Stimulated activated CD4-positive, alpha-beta T cell treated with anti-CD3 and anti-CD28 coated beads, Interleukin-1b, Interleukin-23, amount 100 ng/mL, for 4 hours (primary cell): ENCODE data around the gene SEC31A.
"Not testable (repeated sequence)": the region's sequence is repeated elsewhere in the genome, so short reads cannot be mapped to it uniquely, and the experiment has no call there.

Experiments
- DNase-seq, 2 donors: peaks; one replicate each; pipeline ENCODE4 v3.0.0-alpha.2; 2020; ENCODE audit warnings: low read depth in 2 of 2

The SEC31A gene

DNA sequence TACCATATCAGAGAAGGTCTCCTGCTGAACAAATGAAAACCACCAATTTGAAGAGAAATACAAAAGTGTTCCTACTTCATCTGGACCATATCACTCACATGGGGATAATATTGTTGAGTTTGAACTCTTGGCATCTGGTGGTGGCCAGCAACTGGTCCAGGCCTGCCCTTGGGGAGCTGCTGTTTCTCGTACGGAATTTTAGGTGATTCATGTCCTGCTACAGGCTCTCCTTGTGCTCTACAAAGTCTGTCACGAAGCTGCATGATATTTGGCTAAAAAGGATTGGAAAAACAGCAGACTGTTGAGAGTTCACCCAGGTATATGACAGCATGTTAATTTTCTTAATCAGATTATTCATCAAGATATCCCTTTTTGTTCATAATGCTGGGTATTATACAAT, 42.2 kb downstream of the SEC31A start:
- no peak for DNase-seq

DNA sequence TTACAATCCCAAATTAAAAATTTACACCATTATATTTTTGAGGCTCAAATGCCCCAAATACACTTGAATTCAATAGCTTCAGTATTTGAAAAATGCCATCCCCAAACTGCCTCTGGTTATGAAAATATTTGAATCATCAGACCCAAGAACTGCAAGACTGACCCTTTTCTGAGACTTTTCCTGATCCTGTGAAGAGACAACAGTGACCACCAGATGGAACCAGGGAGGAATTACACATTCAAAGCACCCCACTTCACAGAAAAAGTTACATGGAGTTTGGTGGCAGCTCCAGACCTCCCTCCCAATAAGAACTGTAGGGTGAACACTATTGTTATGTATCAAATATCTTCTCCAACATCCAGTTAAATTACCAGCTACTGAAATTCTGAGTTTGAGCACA, 48.4 kb downstream of the SEC31A start:
- DNase-seq = no peak

DNA sequence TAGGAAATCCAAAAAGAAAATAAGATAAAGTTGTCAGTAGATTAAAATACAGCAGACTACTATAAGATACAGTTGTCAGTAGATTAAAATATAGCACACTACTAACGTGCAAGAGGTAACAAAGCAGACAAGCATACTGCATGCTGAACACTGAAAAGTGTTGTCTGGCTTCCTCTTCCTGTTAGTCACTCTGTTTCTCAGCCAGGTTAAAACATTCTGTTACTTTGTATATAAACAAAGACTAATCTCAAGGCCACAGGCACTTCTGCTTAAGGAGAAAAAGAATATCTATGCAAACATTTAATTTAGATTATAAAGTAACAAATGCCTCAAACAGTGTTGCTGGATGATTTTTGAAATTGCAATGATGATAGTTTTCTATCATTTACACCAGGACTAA, 51.3 kb downstream of the SEC31A start:
- no peak for DNase-seq

DNA sequence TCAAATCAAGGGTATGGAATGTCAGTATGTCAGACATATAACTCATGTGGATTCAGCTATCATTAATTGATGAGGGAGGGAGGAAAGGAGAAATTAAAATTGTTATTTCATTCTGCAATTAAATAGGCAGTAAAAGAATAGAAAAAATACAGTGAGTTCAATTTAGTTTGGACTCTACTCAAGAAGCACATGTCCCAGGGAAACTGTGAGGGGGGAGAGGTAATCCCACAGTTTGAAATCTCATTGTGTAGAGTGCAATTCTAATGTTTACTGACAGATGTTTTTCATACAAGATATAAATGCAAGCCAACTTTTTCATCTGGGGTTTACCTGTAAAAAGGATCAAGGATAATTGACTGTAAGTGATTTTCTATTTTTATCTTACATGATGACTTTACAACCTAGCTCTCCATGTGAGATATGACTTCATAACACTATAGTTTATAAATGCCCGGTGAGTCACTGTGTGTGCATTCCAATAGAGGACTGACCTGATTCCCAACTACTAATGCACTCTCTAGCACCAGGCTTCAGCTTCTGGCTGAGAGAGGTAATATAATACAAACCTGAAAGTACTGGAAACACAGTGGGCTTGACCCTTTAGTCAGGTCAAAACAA, 57.1 kb downstream of the SEC31A start:
- no peak for DNase-seq

DNA sequence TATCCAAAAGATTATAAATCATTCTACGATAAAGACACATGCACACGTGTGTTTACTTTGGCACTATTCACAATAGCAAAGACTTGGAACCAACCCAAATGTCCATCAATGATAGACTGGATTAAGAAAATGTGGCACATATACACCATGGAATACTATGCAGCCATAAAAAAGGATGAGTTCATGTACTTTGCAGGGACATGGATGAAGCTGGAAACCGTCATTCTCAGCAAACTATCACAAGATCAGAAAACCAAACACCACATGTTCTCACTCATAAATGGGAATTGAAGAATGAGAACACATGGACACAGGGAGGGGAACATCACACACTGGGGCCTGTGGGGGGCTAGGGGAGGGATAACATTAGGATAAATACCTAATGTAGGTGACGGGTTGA, 57.9 kb downstream of the SEC31A start:
- not testable (repeated sequence) for DNase-seq

DNA sequence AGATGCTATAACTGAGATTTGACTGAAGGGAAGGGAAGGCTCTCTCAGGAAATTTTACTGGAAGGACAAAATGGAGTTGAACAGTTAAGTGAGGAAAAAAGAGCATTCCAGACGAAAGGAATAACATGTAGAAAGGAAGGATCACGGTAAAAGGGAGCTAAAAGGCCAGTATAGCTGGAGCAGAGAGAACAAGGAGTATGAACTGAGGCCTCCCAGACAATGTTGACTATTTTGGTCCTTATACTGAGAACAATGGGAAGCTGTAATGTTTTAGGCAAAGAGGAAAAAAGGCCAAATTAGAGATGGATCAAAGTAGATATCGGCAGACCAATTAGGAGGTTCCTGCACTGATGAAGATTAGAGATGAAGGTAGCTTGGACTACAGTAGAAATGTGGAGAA, 65.5 kb downstream of the SEC31A start:
- no peak for DNase-seq

DNA sequence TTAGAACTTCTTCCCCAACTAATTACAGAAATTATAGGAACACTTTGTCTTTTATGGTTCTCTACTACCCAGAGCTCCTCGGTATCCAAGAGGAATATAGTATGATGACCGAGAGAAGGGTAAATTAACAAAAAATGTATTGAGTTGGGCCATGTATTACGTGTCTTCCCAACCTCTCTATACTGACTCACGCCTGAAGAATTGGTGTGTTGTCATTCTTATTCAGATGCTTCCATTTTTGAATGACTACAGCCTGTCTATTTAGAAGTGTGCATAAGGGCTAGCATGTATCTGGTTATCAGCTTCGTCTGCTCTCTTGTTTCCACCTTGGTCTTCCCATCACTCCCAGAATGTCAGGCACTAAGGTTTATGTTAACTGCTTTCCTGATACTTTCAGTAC, 67.9 kb downstream of the SEC31A start:
- DNase-seq = no peak

DNA sequence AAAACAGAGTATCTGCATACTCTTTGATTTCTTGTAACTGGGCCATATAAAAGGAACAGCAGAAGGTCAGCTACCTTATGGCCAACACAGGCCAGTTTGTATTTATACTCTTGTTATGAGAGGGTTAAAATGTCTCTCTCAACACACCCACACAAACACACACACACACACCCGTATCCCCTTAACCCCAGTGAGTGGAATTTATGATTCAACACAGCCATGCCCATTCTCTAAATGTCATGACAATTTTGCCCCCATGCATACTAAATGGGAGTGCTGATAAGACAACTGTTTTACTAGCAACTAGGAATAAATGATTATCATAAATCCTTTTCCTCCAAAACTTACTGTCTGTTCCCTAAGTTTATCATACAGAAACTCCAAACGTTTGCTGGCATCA, 70.3 kb downstream of the SEC31A start:
- DNase-seq = no peak

DNA sequence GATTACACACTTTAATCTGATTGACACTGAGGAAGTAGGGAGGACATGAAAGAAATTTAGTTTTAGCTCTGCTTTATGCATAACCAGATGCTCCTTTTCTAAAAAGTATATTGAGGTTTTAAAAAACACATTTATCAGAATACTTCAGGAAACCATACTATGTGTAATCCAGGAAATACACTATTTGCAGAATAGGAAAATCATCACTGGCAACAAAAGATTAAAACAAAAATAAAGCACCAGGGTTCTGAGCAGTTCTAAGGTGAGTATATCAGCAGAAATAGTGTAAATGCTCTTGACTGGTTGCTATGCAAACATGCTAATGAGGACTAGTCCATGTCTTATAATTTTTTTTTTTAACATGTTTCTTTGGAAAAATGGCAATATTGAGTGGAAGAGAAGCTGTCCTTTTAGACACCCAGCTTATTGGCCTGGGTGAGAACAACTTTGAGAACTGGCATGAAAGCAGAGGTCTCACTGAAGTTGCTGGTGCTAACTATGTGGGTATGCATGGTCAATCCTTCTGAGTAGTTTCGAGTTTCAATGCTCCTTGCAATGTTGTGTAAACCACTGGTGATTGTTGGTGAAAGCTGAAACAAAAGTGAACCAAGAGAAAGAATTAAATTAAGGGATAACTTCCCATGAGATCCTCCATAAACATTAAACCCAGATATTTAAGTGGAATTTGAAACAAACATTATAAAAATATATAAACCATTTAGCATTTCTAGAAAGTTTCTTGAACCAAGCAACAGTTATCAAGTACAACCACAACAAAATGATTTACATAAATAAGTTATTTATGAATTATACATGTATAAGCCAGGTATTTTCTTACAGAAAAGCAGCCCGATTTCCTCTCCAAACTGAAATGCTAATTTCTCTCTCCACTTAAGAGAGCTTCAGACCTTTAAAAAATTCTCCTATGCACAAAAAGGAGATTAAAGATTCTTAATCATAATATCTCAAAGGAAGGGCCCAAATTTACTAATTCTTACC, 72.0 kb downstream of the SEC31A start:
- no peak for DNase-seq

DNA sequence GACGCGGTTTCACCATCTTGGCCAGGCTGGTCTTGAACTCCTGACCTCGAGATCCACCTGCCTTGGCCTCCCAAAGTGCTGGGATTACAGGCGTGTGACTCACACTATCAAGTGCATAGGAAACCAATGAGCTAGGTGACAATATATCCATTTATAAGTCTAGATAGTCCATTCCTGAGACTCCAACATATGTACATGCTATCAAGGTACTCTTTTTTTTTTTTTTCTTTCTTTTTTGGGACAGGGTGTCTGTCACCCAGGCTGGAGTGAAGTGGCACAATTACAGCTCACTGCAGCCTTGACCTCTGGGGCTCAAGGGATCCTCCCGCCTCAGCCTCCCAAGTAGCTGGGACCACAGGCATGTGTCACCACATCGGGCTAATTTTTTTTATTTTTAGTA, 74.1 kb downstream of the SEC31A start:
- DNase-seq = not testable (repeated sequence)

DNA sequence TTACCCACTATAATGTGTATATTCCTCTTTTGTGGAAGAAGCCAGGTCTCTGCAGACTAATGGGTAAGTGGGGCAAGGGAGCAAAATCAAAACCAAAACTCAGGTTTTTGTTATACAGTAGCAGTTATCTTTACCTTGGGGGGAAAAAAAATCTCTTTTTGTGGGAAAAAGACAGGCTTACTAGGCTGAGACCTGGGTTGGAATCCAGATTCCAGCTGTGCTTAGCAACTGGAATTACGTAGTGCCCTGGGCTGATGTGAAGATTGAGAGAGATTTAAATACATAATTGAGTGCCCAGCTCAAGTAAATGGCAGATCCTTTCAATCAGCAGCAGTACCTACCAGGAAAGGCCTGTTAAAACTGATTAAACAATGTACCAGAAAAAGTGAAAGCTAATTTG, 76.9 kb downstream of the SEC31A start:
- no peak for DNase-seq

DNA sequence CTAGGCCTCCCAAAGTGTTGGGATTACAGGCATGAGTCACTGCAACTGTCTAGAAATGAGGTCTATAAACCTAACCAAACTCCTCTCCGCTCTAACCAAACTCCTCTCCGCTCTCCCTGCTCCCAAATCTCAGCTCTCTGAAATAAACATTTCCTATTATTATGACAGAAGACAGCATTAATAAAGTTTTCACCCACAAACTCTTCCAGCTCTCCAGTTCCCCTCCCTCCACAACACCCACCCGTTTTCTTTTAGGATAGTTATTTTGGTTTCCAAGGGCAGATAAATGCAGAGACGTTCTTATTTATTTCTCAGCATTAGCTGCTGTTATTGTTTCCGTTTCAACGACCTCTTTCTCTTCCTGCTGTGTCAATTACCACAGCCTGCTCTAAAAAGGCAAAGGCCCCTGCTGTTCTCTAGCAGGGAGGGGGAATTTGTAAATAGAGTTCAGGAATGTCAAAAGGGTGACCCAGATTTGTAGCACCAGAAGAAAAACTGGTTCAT, 79.1 kb downstream of the SEC31A start:
- no peak for DNase-seq

DNA sequence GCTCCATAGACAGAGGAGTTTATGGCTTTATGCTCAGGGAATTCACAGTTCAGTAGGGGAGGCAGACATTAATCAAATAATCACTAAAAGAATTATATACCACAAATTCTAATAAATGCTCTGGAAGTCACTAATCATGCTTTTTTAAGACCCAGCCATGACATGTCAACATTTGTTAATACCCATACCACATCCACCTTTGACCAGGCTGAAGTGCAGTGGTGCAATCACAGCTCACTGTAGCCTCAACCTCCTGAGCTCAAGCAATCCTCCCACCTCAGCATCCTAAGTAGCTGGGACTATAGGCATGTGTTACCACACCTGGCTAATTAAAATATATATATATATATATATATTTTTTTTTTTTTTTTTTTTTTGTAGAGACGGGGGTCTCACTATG, 79.6 kb downstream of the SEC31A start:
- no peak for DNase-seq

DNA sequence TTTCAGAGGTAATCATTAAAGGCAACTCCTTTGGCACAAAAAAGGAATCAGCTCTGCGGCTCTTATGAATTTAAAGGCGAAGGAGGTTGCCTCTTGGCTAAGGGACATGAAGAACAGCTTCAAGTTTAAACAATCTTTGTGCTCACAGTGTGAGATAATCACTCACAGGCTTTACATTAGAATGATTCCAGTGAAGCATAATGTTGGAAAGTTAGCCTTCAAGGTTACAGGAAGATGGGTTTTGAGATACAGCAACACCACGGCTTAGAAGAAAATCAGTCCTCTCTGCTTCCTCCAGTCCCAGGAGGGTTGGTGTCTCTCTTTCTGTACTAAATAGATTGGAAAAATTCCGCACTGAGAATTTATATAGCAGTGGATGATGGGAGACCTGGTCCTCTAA, 80.8 kb downstream of the SEC31A start:
- no peak for DNase-seq

DNA sequence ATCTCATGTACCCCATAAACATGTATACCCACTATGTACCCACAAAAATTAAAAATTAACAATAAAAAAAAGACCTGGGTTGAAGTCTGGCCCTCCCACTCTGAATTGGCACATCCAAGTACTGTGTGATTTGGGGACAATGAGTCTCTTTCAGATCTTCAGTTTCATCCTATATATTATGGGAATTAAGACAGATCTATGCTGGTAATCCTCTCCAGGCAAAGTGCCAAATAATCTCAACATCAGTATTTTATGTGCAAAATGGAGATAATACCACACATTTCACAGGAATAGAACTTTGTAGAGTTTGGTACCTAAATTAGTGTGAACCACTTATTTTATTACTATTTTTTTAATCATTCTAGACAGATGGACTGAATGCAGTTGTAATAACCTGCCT, 81.3 kb downstream of the SEC31A start:
- DNase-seq = no peak

DNA sequence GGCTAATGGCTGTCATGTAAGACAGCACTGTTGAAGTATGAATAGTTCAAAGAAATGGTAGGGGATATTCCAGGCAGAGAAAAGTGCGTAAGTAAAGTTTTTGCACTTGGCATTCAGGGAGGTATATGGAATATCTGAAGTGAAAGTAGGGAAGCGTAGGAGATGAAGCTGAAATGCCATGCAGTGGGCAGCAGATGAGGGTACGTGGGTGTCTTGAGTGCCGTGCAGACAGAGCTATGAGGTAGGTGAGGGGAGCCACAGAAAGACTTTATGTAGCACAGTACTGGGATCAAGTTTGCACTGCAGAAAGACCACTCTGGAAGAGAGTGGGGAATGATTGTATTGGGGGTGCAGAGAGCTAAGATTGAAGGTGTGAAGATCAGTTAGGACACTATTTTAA, 87.2 kb downstream of the SEC31A start:
- no peak for DNase-seq

DNA sequence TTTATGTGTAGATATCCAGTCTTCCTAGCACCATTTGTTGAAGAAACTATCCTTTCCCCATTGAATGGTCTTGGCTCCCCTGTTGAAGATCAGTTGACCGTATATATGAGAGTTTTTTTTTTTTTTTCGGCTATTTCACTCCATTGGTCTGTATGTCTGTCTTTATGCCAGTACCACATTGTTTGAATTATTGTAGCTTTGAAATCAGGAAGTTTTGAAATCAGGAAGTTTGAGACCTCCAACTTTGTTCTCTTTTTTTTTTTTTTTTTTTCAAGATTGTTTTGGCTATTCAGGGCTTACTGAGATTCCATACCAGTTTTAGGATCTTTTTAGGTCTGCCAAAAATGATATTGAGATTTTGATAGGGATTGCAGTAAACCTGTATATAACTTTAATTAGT, 88.0 kb downstream of the SEC31A start:
- DNase-seq = no peak

DNA sequence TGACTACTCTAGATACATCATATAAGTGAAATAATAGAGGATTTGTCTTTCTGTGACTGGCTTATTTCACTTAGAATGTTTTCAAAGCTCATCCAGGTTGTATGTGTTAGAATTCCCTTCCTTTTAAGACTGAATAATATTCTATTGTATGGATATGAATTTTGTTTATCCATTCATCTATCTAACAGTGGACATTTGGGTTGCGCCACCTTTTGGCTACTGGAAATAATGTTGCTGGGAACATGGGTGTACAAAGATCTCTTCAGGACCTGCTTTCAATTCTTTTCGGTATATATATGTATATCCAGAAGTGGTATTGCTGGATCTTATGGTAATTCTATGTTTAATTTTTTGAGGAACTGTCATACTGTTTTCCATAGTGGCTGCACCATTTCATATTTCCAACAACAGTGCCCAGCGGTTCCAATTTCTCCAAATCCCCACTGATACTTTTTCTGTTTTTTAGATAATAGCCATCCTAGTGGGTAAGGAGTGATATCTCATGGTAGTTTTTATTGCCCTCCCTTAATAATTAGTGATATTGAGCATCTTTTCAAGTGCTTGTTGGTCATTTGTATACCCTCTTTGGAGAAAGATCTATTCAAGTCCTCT, 88.9 kb downstream of the SEC31A start:
- DNase-seq = no peak

DNA sequence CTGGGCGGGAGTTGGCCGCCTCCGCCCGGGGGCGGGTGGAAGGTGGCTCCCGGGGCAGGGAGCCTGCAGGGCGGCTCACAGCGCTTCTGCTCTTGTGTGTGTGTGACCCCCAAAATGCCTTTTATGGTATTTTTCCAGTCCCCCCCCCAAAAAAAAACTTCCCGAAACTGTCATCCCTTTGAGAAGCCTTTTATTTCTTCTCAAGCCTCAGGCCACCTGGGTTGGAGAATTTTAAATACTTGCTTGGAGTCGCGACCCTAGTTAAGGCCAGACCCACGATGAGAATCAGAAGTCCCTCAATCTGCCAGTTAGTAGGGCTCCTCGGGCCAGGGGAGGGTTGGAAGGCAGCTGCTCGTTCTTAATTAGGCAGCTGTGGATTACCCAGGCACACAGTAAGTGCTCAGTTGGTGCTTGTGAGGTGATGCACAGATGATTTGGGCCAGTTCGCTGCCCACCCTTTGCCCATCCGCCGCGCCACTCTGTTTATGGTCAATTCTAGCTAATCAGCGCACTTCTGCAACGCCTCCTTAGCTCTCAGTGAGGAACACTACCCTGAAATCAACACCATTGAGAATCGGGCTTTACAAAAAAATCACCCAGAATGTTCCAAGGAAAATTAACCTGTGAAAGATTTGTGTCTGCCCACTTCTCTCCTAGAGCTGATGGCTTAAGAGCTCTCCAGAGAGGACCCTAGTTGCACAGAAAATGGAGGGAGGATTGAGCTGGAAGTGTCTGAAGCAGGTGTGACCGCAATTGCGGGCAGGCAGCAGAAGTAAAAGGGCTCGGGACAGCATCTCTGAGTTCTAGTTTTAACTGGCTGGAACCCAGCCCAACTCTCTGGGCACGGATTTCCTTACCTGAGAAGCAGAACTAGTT, 91.7 kb downstream of the SEC31A start:
- DNase-seq = no peak

DNA sequence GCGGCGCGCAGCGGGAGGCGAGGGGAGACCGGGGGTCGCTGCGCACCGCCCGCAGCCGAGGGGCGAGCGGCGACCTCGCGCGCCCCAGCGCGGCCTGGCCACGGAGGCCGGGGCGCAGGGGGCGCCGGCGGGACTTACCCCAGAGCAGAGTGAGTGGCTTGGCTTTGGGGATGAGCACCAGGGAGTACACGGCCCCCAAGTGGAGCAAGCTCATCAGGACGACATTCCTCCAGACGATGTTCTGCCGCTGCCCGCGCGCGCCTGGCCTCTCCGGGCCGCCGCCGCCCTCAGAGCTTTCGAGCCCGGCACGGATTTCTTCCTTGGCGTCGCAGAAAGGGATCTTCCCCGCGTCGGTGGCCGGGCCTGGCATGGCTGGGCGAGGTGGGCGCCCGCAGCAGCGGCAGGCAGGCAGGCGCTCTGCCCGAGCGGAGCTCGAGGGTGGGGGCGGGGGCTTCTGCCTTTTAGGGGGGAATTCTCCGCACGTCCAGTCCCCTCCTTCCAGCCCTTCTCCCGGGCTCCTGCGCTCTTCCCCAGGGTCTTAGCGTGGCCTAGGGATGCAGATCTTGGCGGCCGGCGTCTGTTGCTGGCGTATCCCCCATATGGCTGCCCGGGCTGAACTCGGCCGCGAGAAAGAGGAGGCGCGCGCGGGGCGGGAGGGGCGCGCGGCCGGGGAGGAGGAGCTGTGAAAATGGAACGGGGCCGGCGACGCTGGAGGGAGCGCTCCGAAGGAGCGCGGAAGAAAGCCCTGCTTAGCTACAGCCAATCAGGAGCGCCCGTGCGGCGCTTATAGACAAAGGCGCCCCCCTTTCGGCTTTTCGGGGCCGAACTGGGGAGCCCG, 92.6 kb downstream of the SEC31A start, which contains the start of gene SCD5:
SCD5 (minus strand) TSS at position 629 of the 838 bp plus-strand sequence; CDS start at position 370, 259 bp downstream.
- DNase-seq = peak in 1 of 2 donors; percentile 39
